ENCODE data around the gene WWC1.

The WWC1 gene

DNA sequence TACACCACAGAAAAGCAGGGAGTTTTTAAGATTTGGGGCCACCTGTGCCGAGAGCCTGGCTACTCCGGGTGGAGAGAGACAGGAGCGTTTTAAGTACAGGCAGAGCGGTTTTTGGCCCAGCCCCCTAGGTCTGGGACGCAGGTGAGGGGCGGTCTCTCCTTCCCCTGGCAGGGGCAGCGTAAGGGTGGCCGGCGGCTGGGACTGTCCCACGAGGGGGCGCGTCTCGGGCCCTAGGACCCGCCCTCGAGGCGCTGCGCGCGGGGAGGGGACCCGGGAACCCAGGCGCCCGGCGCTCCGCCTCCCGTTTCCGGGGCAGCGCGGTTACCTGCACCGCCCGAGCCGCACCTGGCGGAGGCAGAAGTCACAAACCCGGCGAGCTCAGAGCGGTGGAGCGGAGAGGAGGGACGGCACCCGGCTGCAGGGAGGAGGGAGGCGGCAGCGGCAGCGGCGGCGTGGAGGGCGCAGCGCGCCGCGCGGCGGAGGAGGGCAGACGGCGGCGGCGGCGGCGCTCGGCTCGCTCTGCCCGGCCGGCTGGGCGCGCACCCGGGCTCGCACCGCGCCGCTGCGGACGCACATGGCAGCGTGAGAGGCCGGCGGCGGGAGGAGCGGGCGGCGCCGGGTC is at the start of gene WWC1:
Gene WWC1, plus strand, starts transcription at position 304 of the 622 bp plus-strand sequence. CDS start 508 bp downstream, outside the sequence.
- TF ChIP-seq CTCF (IDR thresholded peaks at IDR 0.05; ENCODE audit: insufficient read depth, low read length, poor library complexity, severe bottlenecking) = peak; percentile 40
- Histone ChIP-seq H3K36me3 (ENCODE audit: control insufficient read depth, insufficient read depth, low read length) (no peaks in the 10 kb centered on the region), H3K4me3 (replicated peaks; ENCODE audit: low read depth, low read length) (peak within 1 kb of the TSS; percentile 57), H3K27me3 (replicated peaks; ENCODE audit: control insufficient read depth, insufficient read depth, low read length) (no peaks in the 10 kb centered on the region)
- peak; percentile 89 for DNase-seq (ENCODE audit: extremely low read depth, insufficient read length)

DNA sequence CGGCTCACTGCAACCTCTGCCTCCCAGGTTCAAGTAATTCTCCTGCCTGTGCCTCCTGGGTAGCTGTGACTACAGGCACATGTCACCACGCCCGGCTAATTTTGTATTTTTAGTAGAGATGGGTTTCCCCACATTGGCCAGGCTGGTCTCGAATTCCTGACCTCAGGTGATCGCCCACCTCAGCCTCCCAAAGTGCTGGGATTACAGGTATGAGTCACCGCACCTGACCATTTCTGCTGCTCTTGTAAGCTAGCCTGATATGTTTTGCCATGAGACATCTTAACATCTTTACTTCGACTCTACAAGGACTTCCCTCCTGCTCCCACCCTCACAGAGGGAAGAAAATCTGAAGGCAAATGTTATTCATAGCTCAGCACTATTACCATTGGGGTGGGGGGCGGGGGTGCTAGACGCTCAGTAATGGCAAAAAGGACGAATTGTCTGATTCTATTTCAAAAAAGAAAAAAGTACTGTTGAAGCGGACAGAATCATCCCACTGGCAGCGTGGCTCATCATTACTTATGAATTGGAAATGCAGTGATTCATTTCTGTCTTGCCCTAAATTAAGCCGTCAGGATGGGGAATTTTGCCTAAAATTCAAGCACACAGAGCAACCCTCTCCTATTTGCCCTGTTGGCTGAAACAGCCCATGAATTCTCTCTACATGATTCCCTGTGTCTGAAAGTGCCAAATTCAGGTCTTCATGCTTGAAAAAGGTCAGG is 46.4 kb upstream of the WWC1 start:
- no peak for DNase-seq (ENCODE audit: extremely low read depth, insufficient read length)
- H3K4me3 ChIP-seq (replicated peaks; ENCODE audit: low read depth, low read length) = no peak overlapping the region
- H3K27me3 ChIP-seq (replicated peaks; ENCODE audit: control insufficient read depth, insufficient read depth, low read length) = no peaks in the 10 kb centered on the region
- no peaks in the 10 kb centered on the region for H3K36me3 ChIP-seq (ENCODE audit: control insufficient read depth, insufficient read depth, low read length)
- TF ChIP-seq CTCF (IDR thresholded peaks at IDR 0.05; ENCODE audit: insufficient read depth, low read length, poor library complexity, severe bottlenecking) = no peak

GRCh38 chr5:168249923-168250322 is 41.5 kb upstream of the WWC1 start:
- no peak for TF ChIP-seq CTCF (IDR thresholded peaks at IDR 0.05; ENCODE audit: insufficient read depth, low read length, poor library complexity, severe bottlenecking)
- no peak for DNase-seq (ENCODE audit: extremely low read depth, insufficient read length)
- no peaks in the 10 kb centered on the region for H3K36me3 ChIP-seq (ENCODE audit: control insufficient read depth, insufficient read depth, low read length)
- no peak overlapping the region for H3K4me3 ChIP-seq (replicated peaks; ENCODE audit: low read depth, low read length)
- no peaks in the 10 kb centered on the region for H3K27me3 ChIP-seq (replicated peaks; ENCODE audit: control insufficient read depth, insufficient read depth, low read length)

GRCh38 chr5:168251259-168251658 is 40.2 kb upstream of the WWC1 start:
- H3K36me3 ChIP-seq (ENCODE audit: control insufficient read depth, insufficient read depth, low read length) = no peaks in the 10 kb centered on the region
- H3K4me3 ChIP-seq (replicated peaks; ENCODE audit: low read depth, low read length) = no peak overlapping the region
- H3K27me3 ChIP-seq (replicated peaks; ENCODE audit: control insufficient read depth, insufficient read depth, low read length) = no peaks in the 10 kb centered on the region
- DNase-seq (ENCODE audit: extremely low read depth, insufficient read length) = no peak
- TF ChIP-seq CTCF (IDR thresholded peaks at IDR 0.05; ENCODE audit: insufficient read depth, low read length, poor library complexity, severe bottlenecking) = no peak

DNA sequence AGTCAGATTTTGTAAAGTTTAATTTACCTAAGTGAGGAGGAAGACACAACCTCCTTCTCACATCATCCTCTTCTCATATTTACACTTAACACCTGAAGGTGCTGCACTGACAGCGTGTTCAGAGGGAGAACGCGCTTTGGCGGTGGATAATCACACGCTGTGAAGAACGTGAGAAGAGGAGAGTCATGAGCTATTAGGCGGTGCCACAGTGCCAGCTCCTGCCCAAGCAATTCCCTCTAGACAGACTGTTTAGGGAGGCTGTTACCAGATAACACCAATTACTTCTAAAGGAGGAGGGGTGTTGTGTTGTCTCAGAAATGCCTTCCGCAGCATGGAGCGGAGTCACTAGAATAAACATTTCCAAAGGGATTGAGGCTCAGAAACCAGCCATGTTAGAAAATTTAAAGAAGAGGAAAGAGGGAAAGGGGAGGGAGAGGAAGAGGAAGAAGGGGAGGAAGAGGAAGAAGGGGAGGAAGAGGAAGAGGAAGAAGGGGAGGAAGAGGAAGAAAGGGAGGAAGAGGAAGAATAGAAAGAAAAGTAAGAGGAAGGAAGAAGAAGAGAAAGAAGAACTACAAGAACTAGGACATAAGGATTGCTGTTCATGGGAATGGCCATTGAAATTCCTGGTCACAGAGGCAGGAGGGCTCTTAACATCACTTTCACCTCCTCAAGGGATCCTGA is 37.3 kb upstream of the WWC1 start:
- no peak for TF ChIP-seq CTCF (IDR thresholded peaks at IDR 0.05; ENCODE audit: insufficient read depth, low read length, poor library complexity, severe bottlenecking)
- DNase-seq (ENCODE audit: extremely low read depth, insufficient read length) = no peak
- H3K36me3 ChIP-seq (ENCODE audit: control insufficient read depth, insufficient read depth, low read length) = no peaks in the 10 kb centered on the region
- no peaks in the 10 kb centered on the region for H3K27me3 ChIP-seq (replicated peaks; ENCODE audit: control insufficient read depth, insufficient read depth, low read length)
- H3K4me3 ChIP-seq (replicated peaks; ENCODE audit: low read depth, low read length) = no peak overlapping the region

Measured in GM06990 (cell line).